Stomach (tissue), 4 donors: ENCODE results near the gene FAM114A1.

Experiments
- EP300 ChIP-seq: sonication (generic); formaldehyde crosslinking; IDR thresholded peaks from one replicate; pipeline ENCODE4 v1.6.1; 2017; ENCODE audit warnings: antibody characterized with exemption
- POLR2AphosphoS5 ChIP-seq, 3 donors: sonication (generic); formaldehyde crosslinking; IDR thresholded peaks; one replicate each; pipeline ENCODE4 v1.6.1; 2016; ENCODE audit warnings: antibody characterized with exemption in 3 of 3
- TF ChIP-seq, protein P1 (sequence below), 7 experiments: fragments of 450-650 bp in 4 of 7; fragments of 200-600 bp in 3 of 7; sonication (generic) in 3 of 7; IDR thresholded peaks; one replicate each; pipeline ENCODE4 v1.5.1; 2016 to 2019; ENCODE audit warnings: antibody characterized with exemption in 7 of 7, control low read depth in 2 of 7, mild to moderate bottlenecking in 1 of 7

- TF ChIP-seq, protein P1, sequence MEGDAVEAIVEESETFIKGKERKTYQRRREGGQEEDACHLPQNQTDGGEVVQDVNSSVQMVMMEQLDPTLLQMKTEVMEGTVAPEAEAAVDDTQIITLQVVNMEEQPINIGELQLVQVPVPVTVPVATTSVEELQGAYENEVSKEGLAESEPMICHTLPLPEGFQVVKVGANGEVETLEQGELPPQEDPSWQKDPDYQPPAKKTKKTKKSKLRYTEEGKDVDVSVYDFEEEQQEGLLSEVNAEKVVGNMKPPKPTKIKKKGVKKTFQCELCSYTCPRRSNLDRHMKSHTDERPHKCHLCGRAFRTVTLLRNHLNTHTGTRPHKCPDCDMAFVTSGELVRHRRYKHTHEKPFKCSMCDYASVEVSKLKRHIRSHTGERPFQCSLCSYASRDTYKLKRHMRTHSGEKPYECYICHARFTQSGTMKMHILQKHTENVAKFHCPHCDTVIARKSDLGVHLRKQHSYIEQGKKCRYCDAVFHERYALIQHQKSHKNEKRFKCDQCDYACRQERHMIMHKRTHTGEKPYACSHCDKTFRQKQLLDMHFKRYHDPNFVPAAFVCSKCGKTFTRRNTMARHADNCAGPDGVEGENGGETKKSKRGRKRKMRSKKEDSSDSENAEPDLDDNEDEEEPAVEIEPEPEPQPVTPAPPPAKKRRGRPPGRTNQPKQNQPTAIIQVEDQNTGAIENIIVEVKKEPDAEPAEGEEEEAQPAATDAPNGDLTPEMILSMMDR (IDR thresholded peaks at IDR 0.05): no peak
- no peak for TF ChIP-seq POLR2AphosphoS5 (IDR thresholded peaks at IDR 0.05)
- no peak for TF ChIP-seq EP300
Measured at GRCh38 chr4:38869511-38869910, 1.9 kb downstream of the FAM114A1 start.
